GM12865 (cell line): ENCODE measurements around the gene CLSTN1.
A peak's percentile ranks its signal among the peaks of the same experiment; 100 is the strongest.

Source experiments
- DNase-seq: peaks from one replicate; pipeline ENCODE4 v3.0.0; 2010; ENCODE audit warnings: low read depth
- H3K4me3 ChIP-seq: 2 replicates; pipeline ENCODE4 v1.5.1; 2011; ENCODE audit warnings: mild to moderate bottlenecking, low read depth, low read length, control low read depth
- CTCF ChIP-seq: IDR thresholded peaks from 2 replicates; pipeline ENCODE4 v1.5.1; 2011; ENCODE audit warnings: low read length, control low read depth, low read depth, inconsistent platforms; ENCODE audit not compliant: insufficient read depth; ENCODE audit errors: missing control alignments

Gene CLSTN1

DNA sequence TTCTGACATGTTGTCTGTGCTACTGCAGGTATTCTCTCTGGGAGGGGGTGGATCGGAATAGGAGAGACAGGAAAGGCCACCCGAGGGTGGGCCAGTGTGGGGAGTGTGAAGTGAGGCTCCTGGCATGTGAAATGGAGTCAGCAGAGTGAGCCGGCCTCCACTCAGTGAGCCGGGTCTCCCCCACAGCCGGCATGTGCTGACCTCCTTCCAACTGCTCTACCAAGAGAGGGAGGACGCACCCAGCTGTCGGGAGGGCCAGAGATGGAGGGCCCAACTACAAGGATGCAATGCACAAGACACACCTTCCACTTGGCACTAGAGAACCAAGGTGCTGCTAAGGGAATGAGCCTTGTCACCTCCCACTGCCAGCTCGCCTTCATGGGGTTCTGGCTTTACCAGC is 28.2 kb upstream of the CLSTN1 start:
- no peak for DNase-seq
- no peak overlapping the region for H3K4me3 ChIP-seq
- no peak for TF ChIP-seq CTCF

GRCh38 chr1:9850442-9851162 is 26.8 kb upstream of the CLSTN1 start:
- DNase-seq: no peak
- H3K4me3 ChIP-seq: no peak overlapping the region
- no peak for TF ChIP-seq CTCF

DNA sequence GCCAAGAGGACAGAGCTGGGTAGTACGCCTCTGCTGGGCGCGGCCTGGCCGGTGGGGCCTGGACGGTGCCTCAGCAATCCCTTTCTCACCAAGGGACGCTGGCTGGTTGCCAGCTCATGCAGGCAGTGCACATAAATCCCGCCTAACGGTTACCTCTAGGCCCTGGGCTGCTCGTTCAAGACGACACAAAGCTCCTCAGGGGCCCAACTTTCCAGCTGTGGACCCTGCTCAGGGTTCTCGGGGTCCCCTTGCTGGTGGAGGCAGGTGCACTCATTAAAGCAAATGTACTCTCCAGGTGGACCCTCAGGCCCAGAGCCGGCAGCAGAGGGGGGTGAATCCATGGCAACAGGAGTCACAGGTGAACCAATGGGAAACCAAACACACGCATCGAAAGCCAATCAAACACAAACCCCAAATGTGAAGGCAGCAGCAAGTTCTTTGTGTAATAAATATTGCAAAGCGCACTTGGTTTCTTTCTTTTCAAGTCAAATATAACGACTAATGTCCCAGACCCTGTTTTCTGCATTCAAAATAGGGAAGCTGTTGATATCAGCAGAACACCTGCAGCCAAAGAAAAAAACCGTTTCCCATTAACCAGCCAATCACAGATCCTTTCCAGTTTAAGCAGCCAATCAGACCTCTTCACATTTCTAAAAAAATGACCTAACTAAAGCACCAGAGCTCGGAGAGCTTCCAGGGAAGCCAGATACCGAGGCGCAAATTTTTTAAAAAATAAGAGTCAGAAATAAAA is 26.1 kb upstream of the CLSTN1 start:
- no peak overlapping the region for H3K4me3 ChIP-seq
- DNase-seq: peak; percentile 51
- no peak for TF ChIP-seq CTCF

GRCh38 chr1:9848022-9848421 is 24.3 kb upstream of the CLSTN1 start:
- TF ChIP-seq CTCF: no peak
- DNase-seq: no peak
- no peak overlapping the region for H3K4me3 ChIP-seq

DNA sequence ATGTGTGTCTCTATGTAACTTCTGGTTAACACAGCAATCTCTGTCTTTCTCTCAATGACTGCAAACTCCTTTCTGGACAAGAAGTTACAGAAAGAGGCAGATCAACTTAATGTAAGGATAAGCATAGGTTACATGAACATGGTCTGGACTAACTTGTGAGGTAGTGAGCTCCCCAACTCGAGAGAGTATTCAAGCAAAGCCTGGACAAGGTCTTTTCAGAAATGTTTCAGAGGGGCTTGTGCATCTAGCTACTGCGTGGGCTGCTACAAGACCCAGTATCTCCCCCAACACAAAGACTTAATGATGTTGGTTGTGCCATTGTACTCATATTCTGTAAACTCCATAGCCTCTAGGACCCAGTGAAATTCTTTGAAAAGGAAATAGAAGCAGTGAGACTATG is 23.5 kb upstream of the CLSTN1 start:
- no peak for TF ChIP-seq CTCF
- DNase-seq: no peak
- no peak overlapping the region for H3K4me3 ChIP-seq

GRCh38 chr1:9846611-9847171 is 22.9 kb upstream of the CLSTN1 start:
- TF ChIP-seq CTCF: no peak
- H3K4me3 ChIP-seq: no peak overlapping the region
- no peak for DNase-seq
